ENCODE measurements around the gene VAT1L. TPM values are rescaled to one million over a fixed set of nuclear protein-coding genes. Genes with fewer than 3 reads are reported as not detected.

Gene VAT1L
- total and polyA plus RNA-seq, 9 donors, result 0.05 to 2.3 (median 0.23) TPM

DNA sequence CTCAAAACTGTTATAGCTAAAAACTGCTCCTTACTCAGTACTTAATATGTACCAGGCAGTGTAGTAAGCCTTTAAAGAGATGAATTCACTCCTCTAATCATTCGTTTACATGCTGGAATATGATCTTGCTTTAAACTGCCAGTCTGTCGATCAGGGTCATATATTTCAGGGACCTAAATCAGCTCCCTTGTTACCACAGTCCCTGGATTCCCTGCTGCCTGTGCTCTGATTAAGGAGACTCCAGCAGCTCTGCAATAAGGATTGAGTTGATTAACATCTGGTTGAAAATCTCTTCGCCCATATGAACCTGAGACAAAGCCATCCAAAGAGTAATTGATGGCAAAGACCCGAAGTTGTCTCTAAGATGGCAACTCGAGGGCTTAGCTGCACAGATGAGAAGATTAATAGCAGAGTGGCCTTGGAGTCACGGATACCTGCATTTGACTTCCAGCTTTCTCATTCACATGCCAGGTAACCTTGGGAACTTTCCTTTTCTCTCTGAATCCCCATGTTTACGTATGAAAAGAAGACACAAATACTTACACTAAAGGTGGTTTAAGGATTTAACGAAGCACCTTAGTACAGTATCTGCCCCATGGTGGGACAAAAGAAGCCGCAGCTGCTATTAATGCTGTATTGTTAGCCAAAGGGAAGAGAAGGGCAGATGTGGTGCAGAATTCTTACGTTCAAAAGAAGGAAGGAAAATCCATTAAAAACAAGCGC is 68.2 kb downstream of the VAT1L start:
- 46 to 56% (median 56%) methylated on average over 11 of the region's 11 CpGs for WGBS, 3 donors
- Histone ChIP-seq H3K36me3 (no peaks in the 10 kb centered on the region), H3K4me1 (ENCODE audit: insufficient read depth) (no peaks in the 10 kb centered on the region), H3K4me3 (no peak overlapping the region), H3K9me3 (no peaks in the 10 kb centered on the region), H3K27ac (no peak overlapping the region), H3K27me3 (no peaks in the 10 kb centered on the region)
- intact Hi-C loops (cut with DNase I), result no loop called here
- TF ChIP-seq, protein P1, sequence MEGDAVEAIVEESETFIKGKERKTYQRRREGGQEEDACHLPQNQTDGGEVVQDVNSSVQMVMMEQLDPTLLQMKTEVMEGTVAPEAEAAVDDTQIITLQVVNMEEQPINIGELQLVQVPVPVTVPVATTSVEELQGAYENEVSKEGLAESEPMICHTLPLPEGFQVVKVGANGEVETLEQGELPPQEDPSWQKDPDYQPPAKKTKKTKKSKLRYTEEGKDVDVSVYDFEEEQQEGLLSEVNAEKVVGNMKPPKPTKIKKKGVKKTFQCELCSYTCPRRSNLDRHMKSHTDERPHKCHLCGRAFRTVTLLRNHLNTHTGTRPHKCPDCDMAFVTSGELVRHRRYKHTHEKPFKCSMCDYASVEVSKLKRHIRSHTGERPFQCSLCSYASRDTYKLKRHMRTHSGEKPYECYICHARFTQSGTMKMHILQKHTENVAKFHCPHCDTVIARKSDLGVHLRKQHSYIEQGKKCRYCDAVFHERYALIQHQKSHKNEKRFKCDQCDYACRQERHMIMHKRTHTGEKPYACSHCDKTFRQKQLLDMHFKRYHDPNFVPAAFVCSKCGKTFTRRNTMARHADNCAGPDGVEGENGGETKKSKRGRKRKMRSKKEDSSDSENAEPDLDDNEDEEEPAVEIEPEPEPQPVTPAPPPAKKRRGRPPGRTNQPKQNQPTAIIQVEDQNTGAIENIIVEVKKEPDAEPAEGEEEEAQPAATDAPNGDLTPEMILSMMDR (IDR thresholded peaks at IDR 0.05), result no peak
- DNase-seq, result no peak

DNA sequence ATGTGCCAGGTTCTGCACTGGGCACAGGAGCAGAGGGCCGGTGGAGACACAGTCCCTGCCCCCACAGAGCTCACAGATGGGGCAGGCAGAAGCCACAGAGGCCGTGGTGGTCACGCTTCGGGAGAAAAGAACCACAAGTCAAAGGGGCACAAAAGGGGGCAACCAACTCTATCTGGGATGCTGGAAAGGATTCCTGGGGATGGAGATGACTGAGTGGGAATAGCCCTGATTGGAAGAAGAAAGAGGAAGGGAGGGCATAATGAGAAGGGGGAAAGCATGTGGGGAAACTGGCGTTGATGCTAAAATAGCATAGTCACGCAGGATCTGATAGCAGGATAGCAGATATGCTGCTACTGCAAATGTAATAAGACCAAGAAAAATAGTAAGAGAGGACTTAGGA is 69.7 kb downstream of the VAT1L start:
- no peak for DNase-seq
- no peaks in the 10 kb centered on the region for H3K36me3 ChIP-seq
- intact Hi-C loops (cut with DNase I), result no loop called here
- WGBS, 3 donors, result 76 to 83% (median 76%) methylated on average over 6 of the region's 6 CpGs
- no peaks in the 10 kb centered on the region for H3K4me1 ChIP-seq (ENCODE audit: insufficient read depth)
- H3K27ac ChIP-seq, result no peak overlapping the region
- H3K27me3 ChIP-seq, result no peaks in the 10 kb centered on the region
- no peak overlapping the region for H3K4me3 ChIP-seq
- H3K9me3 ChIP-seq, result no peaks in the 10 kb centered on the region
- TF ChIP-seq POLR2A (IDR thresholded peaks at IDR 0.05), result no peak
- no peak for TF ChIP-seq EP300 (IDR thresholded peaks at IDR 0.05)
- TF ChIP-seq, protein P1 (IDR thresholded peaks at IDR 0.05), result no peak

DNA sequence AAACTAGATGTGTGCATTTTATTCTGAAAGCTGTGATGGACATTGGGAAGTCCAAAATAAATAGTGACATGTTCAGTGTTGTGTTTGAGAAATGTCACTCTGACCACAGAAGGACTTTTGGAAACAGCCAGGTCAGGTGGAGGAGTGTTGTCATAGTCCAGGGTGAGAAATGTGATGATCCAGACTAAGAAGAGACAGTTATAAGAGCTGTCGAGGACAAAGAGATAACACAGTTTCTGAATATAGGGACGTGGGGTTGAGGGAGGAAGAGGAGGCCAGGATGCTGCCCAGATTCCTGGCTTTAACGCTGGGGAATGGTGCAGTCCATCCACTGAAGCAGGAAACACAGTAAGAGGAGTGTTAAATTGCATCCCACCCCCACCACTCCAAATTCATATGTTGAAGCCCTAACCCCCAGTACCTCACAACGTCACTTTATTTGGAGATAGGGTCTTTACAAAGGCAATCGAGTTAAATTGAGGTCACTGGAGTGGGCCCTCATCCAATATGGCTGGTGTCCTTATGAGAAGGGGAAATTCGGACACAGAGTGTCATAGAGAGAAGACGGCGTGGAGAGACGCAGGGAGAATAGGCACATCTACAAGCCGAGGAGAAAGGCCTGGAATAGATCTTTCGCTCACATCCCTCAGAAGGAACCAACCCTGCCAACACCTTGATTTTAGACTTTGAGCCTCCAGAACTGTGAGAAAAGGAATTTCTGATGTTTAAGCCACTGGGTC is 71.3 kb downstream of the VAT1L start:
- Histone ChIP-seq H3K4me3 (no peak overlapping the region), H3K36me3 (no peaks in the 10 kb centered on the region), H3K27me3 (no peaks in the 10 kb centered on the region), H3K27ac (no peak overlapping the region), H3K9me3 (no peaks in the 10 kb centered on the region), H3K4me1 (ENCODE audit: insufficient read depth) (no peaks in the 10 kb centered on the region)
- WGBS, 3 donors, result 77 to 81% (median 78%) methylated on average over 11 of the region's 11 CpGs
- DNase-seq, result no peak
- intact Hi-C loops (cut with DNase I), result no loop called here
- TF ChIP-seq POLR2A (IDR thresholded peaks at IDR 0.05) (no peak), EP300 (IDR thresholded peaks at IDR 0.05) (no peak)
- TF ChIP-seq, protein P1 (IDR thresholded peaks at IDR 0.05), result no peak

DNA sequence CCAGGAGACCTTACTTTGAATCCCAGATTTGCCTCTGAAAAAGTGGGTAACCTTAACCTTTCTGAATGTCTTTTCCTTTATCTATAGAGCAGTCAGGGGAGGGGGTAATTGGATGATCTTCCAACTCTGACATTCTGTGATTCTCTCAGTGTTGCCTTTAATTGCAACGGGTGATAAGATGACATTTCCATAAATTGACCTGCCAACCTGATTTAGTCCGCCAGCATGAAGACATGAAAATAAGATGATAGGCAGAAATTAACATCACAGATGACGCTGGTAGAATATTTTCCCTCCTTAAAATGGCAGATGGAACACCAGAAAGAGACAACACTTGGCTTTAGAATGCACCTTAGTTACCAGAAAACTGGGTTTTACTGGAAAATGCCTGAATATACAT is 72.6 kb downstream of the VAT1L start:
- DNase-seq, result no peak
- no peaks in the 10 kb centered on the region for H3K9me3 ChIP-seq
- no peaks in the 10 kb centered on the region for H3K27me3 ChIP-seq
- no peaks in the 10 kb centered on the region for H3K4me1 ChIP-seq (ENCODE audit: insufficient read depth)
- 33 to 35% (median 35%) methylated on average over 3 of the region's 3 CpGs for whole genome bisulfite sequencing, 3 donors
- H3K27ac ChIP-seq, result no peak overlapping the region
- TF ChIP-seq, protein P1 (IDR thresholded peaks at IDR 0.05), result no peak
- TF ChIP-seq POLR2A (IDR thresholded peaks at IDR 0.05), result no peak
- TF ChIP-seq EP300 (IDR thresholded peaks at IDR 0.05), result no peak
- intact Hi-C loops (cut with DNase I), result no loop called here
- no peak overlapping the region for H3K4me3 ChIP-seq
- H3K36me3 ChIP-seq, result no peaks in the 10 kb centered on the region

Measured in ovary (tissue), 9 donors.